GM12874 (cell line): ENCODE data around the gene C4orf17.

Experiments used
- TF ChIP-seq, protein P1 (sequence below): IDR thresholded peaks from 2 replicates; pipeline ENCODE4 v1.5.1; 2011; ENCODE audit warnings: low read depth, mild to moderate bottlenecking, control low read depth, low read length, moderate library complexity; ENCODE audit not compliant: insufficient read depth

C4orf17 gene

DNA sequence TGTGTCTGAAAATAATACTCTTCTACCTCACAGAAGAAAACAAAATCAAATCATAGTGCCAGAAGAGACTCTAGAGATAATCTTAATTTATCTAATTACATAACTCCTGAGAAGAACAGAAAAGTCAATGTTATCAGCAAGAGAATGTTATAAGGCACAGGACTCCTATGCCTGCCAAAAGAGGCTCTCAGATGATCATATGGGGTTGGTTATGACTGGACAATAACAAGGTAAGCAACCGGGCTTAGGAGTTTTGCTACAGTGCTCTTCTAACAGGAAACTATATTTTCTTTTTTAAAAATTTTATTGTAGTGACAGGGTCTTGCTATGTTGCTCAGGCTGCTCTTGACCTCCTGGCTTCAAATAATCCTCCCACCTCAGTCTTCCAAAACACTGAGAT, 3.5 kb upstream of the C4orf17 start:
- TF ChIP-seq, protein P1, sequence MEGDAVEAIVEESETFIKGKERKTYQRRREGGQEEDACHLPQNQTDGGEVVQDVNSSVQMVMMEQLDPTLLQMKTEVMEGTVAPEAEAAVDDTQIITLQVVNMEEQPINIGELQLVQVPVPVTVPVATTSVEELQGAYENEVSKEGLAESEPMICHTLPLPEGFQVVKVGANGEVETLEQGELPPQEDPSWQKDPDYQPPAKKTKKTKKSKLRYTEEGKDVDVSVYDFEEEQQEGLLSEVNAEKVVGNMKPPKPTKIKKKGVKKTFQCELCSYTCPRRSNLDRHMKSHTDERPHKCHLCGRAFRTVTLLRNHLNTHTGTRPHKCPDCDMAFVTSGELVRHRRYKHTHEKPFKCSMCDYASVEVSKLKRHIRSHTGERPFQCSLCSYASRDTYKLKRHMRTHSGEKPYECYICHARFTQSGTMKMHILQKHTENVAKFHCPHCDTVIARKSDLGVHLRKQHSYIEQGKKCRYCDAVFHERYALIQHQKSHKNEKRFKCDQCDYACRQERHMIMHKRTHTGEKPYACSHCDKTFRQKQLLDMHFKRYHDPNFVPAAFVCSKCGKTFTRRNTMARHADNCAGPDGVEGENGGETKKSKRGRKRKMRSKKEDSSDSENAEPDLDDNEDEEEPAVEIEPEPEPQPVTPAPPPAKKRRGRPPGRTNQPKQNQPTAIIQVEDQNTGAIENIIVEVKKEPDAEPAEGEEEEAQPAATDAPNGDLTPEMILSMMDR = no peak

DNA sequence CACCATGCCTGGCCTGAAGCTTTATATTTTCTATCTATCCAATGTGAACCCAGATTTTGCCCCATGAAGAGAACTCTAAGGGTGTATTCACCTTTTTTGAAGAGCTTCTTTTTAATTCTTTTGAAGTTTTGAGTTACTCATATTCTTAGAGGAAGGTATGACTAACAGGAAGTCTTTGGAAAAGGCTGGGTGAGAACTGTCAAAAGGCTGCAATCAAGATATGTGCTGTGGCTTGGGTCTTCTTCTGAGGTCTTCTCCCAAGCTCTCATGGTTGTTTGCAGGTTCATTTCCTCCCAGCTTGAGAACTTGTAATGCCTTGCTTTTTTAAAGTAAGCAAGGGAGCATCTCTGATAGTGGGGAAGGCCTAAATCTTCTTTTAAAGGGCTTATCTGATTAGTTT, 3.1 kb upstream of the C4orf17 start:
- TF ChIP-seq, protein P1 = no peak

DNA sequence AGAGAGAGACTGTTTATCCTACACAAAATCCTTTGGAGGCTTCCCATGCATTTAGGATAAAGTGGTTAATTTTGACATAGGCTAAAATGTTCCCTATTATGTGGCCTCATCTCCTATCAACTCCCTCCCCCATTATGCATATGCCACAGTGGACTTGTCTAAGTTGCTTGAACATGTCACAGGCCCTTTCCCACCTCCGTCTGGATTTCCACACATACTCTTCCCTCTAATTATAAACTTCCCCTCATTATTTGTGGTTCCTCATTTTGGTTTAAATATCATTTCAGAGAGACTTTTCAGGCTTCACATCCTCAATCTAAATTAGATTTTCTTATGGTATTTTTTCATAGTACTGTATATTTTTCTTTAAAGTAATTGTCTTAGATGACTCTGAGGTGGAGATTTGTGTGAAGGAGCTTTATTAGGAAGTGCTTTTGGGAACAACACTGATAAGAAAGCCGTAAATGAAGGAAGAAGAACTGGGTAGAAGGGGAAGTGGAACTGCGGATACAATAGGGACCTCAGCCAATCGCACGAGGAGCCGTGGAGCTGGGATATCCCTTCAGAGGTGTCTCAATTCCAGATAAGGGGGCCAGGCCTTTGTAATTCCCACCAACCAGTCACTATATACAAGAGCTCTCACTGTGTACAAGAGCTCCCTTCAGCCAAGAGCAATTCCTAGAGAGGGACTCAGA, 7.9 kb downstream of the C4orf17 start:
- TF ChIP-seq, protein P1 = no peak

DNA sequence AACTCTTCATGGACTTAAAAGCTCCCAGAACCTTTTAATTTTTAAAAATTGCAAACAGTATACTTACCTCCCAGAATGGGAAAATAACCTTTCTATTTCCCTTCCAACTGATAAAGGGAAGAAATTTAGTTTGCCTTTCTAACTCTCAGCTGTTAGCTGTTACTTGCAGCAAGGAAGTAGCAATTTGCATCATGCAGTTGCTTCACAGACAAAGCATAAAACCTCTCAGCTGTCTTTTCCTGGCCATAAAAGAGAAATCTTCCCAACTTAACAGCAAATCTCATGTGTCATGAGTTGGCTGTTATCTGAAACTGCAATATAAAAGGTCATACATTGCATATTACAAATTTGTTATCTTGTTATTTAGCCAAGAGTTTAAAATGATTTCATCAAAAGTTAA, 18.4 kb downstream of the C4orf17 start:
- TF ChIP-seq, protein P1 = no peak

DNA sequence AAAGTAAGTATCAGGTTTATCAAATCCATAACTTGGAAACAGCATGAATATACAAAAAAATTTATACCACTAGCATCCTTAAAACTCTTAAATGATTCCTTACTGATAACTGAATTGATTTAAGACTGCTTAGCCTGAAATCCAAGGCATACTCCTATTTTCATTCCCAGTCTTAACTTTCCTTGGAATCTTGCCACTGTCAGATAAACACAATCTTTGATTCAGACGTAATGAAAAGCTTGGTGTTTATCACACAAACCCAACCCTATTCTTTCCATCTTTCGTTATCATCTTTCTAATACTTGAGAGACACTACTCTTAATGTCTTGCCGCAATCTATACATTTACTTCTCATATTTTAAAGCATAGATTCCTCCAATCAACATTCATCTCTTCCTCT, 19.1 kb downstream of the C4orf17 start:
- TF ChIP-seq, protein P1 = no peak

DNA sequence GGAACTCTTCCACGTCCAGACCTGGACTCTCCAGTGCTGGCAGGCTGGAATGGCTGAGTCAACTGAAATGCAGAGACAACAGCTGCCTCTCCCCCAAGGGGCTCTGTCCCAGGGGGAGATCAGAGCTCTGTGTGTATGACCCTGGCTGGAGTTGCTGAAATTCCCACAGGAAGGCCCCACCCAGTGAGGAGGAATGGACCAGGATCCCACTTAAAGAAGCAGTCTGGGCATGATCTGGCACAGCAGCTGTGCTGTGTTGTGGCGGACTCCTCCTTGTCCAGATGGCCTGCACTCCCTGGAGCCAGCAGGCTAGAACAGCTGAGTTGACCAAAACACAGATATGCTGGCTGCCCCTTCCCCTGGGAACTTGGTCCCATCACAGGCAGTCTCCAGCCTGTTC, 25.4 kb downstream of the C4orf17 start:
- TF ChIP-seq, protein P1 = no peak

DNA sequence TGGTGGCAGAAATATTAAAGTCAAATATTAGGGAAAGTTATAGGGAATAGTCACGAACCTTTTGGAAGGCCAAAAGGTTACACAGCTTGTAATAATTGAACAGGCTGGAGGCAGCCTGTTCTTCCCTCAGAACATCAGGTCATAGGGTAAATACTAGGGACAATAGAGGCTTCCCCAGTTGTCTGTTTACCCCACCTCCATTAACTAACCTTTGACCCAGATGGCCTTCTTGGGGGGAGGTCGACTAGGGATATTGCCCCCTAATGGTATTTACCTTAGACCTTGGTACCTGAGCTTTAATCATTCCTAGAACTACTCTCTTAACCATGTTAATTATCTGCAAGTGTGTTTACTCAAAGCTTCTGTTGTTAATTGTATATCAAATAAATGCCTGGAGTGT, 26.0 kb downstream of the C4orf17 start:
- TF ChIP-seq, protein P1 = no peak

DNA sequence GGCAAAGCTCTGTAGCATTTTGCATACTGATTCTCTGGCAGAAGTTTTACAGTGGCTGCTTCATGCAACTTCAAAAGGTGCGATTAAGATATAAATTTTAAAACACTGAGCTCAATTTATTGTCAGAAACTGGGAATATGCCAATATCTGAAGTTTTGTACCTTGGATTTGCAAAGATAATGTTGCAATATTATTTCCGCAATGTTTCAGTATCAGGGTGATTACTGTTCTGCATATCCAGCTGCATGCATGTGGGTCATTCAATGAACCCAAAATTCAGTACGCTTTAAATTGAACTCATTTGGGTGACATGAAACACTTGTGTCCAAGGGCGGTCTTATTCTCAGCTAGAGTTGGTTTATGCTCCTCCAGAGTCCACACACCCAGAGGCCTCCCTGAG, 26.9 kb downstream of the C4orf17 start:
- TF ChIP-seq, protein P1 = no peak
